Ishikawa (cell line): ENCODE data around the gene TMEM272.

ENCODE experiments used
- CEBPB ChIP-seq: IDR thresholded peaks from 2 replicates; pipeline ENCODE4 v1.6.1; 2012
- CREB1 ChIP-seq: IDR thresholded peaks from 2 replicates; pipeline ENCODE4 v1.6.1; 2012; ENCODE audit warnings: low read depth
- EGR1 ChIP-seq: IDR thresholded peaks from 2 replicates; pipeline ENCODE4 v1.6.1; 2012
- EP300 ChIP-seq: IDR thresholded peaks from 2 replicates; pipeline ENCODE4 v1.6.1; 2012; ENCODE audit warnings: borderline replicate concordance
- FOXM1 ChIP-seq: IDR thresholded peaks from 2 replicates; pipeline ENCODE4 v1.6.1; 2012; ENCODE audit warnings: low read depth, borderline replicate concordance
- NFIC ChIP-seq: IDR thresholded peaks from 2 replicates; pipeline ENCODE4 v1.6.1; 2012
- RAD21 ChIP-seq: IDR thresholded peaks from 2 replicates; pipeline ENCODE4 v1.6.1; 2012; ENCODE audit warnings: low read depth
- TAF1 ChIP-seq: IDR thresholded peaks from 2 replicates; pipeline ENCODE4 v1.6.1; 2012; ENCODE audit warnings: low read depth, mild to moderate bottlenecking
- TCF12 ChIP-seq: IDR thresholded peaks from 2 replicates; pipeline ENCODE4 v1.6.1; 2012; ENCODE audit warnings: low read depth
- TEAD4 ChIP-seq: IDR thresholded peaks from 2 replicates; pipeline ENCODE4 v1.6.1; 2012
- YY1 ChIP-seq: IDR thresholded peaks from 2 replicates; pipeline ENCODE4 v1.6.1; 2012; ENCODE audit warnings: low read depth
- ZBTB7A ChIP-seq: IDR thresholded peaks from 2 replicates; pipeline ENCODE4 v1.6.1; 2012; ENCODE audit warnings: low read depth
- TF ChIP-seq, protein P1 (sequence below): IDR thresholded peaks from 2 replicates; pipeline ENCODE4 v1.6.1; 2012
- TF ChIP-seq, protein P2 (sequence below): IDR thresholded peaks from 2 replicates; pipeline ENCODE4 v1.6.1; 2012; ENCODE audit warnings: low read depth, mild to moderate bottlenecking
- TF ChIP-seq, protein P3 (sequence below): IDR thresholded peaks from 2 replicates; pipeline ENCODE4 v1.6.1; 2012

Gene TMEM272

DNA sequence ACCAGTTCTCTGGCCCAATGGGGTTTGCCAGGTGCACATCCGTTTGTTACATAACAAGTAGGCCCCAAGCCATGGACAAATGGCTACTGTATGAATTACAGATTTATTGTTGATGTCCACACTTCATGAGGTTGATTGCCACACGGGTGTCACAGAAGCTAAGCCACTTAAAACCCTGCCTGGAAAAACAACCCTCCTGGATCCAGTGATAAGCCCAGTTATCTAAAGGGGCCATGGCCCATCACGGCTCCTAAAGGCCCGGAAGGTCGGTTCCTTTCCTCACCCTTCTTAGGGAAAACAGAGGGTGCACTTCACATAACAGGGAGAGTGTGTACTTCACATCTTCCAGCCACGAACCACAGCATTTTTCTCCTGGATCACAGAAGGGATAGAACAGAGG, 4.1 kb downstream of the TMEM272 start:
- TF ChIP-seq TCF12 (no peak), YY1 (no peak), FOXM1 (no peak)

DNA sequence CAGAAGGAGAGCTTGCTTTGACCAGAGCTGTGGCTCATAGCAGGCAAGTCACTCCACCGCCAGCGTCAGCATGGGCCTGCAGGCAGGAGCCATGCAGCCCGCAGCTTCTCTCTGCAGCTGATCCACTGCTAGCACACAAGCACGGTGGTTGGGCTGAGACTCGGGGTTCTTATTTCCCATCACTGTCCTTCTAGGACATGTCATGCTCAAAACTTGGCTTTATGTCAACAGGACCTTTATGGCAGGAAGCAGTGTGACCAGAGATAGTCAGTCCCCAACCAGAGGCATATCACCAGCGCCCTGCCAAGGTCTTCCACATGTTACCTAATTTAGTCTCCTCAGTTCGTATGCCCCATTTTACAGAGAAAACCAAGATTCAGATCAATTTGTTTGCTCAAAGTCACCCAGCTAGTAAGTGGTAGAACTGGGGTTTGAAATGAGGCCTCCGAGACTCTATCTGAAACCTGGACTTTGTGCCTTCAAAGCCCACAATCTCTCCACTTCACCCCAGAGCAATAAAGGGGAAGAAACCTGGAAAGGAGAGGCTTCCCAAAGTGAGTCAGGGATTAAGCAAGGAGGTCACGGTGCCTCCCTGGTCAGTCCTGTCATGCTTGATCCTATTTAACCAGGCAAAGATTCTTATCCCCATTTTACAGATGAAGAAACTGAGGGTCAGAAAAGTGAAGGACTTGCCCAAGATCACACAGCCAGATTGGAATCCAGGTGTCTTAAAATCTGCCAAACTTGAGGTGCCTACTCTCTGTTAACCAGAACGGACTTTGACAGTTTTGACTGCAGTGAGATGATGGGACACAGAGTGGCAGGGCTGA, 5.1 kb downstream of the TMEM272 start:
- TF ChIP-seq CREB1 (no peak), TAF1 (no peak), CEBPB (no peak), TEAD4 (no peak), TCF12 (no peak)
- TF ChIP-seq, protein P1, sequence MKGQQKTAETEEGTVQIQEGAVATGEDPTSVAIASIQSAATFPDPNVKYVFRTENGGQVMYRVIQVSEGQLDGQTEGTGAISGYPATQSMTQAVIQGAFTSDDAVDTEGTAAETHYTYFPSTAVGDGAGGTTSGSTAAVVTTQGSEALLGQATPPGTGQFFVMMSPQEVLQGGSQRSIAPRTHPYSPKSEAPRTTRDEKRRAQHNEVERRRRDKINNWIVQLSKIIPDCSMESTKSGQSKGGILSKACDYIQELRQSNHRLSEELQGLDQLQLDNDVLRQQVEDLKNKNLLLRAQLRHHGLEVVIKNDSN: no peak

DNA sequence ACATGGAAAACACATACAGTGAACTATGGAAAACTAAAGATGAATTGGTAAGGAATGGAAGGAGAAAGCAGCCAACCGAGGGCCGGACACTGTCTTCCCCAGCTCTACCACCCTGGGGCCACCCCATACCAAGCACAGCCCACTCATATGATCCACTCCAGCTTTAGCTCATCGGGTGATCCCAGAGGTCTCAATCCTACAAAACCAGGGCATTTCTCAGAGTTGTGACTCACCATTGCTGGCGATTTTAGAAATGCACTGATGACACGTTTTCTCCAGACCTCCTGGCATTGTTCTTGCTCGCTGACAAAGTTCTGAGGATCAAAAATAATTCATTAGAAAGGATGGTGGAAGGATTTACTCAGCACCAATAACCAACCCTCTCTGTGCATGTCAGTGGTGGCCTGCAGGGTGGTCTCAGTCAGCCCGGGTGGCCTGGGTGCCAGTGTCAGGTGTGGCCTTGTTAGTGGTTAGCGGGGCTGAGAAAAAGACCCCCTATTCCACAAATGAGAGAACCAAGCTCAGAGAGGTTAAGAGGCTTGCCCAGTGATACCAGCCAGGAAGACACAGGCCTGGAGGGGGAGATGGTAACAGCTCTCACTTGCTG, 6.6 kb downstream of the TMEM272 start:
- TF ChIP-seq ZBTB7A (no peak), CEBPB (no peak), TAF1 (no peak)
- TF ChIP-seq, protein P2, sequence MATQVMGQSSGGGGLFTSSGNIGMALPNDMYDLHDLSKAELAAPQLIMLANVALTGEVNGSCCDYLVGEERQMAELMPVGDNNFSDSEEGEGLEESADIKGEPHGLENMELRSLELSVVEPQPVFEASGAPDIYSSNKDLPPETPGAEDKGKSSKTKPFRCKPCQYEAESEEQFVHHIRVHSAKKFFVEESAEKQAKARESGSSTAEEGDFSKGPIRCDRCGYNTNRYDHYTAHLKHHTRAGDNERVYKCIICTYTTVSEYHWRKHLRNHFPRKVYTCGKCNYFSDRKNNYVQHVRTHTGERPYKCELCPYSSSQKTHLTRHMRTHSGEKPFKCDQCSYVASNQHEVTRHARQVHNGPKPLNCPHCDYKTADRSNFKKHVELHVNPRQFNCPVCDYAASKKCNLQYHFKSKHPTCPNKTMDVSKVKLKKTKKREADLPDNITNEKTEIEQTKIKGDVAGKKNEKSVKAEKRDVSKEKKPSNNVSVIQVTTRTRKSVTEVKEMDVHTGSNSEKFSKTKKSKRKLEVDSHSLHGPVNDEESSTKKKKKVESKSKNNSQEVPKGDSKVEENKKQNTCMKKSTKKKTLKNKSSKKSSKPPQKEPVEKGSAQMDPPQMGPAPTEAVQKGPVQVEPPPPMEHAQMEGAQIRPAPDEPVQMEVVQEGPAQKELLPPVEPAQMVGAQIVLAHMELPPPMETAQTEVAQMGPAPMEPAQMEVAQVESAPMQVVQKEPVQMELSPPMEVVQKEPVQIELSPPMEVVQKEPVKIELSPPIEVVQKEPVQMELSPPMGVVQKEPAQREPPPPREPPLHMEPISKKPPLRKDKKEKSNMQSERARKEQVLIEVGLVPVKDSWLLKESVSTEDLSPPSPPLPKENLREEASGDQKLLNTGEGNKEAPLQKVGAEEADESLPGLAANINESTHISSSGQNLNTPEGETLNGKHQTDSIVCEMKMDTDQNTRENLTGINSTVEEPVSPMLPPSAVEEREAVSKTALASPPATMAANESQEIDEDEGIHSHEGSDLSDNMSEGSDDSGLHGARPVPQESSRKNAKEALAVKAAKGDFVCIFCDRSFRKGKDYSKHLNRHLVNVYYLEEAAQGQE: no peak
- TF ChIP-seq, protein P3, sequence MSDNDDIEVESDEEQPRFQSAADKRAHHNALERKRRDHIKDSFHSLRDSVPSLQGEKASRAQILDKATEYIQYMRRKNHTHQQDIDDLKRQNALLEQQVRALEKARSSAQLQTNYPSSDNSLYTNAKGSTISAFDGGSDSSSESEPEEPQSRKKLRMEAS: no peak

DNA sequence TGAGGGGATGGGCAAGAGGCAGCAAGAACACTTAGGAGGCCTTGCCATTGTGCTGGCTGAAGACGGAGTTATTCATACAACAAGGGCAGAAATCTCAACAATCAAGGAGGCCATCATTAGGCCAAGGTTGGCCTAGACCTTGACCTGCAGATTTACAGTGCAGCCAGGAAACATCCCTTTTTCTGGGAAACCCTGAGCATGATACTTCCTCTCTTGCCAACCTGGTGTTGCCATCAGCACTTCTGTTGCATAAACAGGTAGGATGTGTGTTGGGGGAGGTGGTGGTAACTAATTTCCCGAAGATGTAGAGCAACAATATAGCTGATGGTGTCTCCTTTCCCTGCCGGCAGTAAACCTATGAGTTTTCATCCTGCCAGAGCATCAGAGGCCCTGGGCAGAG, 8.0 kb downstream of the TMEM272 start:
- TF ChIP-seq CREB1 (no peak), YY1 (no peak), TEAD4 (no peak), TCF12 (no peak), EP300 (no peak), RAD21 (no peak), FOXM1 (no peak), EGR1 (no peak), NFIC (no peak), ZBTB7A (no peak), TAF1 (no peak), CEBPB (no peak)
- TF ChIP-seq, protein P3: no peak
- TF ChIP-seq, protein P2: no peak
- TF ChIP-seq, protein P1: no peak

DNA sequence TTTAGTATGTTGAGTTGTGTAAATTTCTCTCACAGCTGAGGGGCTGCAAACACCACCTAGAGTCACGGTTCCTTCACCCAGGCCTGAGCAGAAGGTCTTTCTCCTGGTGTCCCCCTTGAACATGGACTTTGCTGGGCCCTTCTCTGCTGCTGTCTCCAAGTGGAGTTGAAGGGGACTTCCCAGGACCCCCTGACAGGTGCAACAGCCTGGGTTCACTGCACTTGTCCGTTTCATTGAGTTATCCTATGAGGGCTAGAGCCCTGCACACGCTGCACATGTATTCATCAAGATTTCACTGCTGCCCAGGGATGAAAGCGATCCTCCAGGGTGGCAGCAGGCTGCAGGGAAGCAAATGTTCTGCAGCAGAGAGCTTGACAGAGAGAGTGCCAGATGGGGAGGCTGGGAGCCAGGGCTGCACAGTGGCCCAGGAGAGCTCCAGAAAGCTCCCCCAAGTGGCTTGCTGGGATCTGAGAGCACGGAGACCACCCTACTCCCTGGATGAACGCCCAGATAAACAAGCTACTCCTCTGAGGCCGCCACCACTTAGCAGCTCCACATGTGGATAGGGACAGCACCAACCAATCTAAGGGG, 10.3 kb downstream of the TMEM272 start:
- TF ChIP-seq, protein P1: no peak
- TF ChIP-seq TEAD4 (no peak), RAD21 (no peak), ZBTB7A (no peak), YY1 (no peak), EP300 (no peak), CREB1 (no peak), NFIC (no peak), FOXM1 (no peak), TAF1 (no peak), EGR1 (no peak), TCF12 (no peak)
- TF ChIP-seq, protein P2: no peak
